ENCODE results near the gene WFS1. TPM values are rescaled to one million over a fixed set of nuclear protein-coding genes. Genes with fewer than 3 reads are reported as not detected.

WFS1 gene
- total RNA-seq, 2 donors from 2014 or later, result 1.1 to 2.6 TPM

GRCh38 chr4:6275898-6276806 lies 6.5 kb downstream of the WFS1 start:
- Mint-ChIP-seq H3K27ac (no peak overlapping the region), H3K9me3 (no peaks in the 10 kb centered on the region)
- no peak for ATAC-seq (replicated peaks)

GRCh38 chr4:6277139-6277802 lies 7.6 kb downstream of the WFS1 start:
- no peaks in the 10 kb centered on the region for H3K36me3 Mint-ChIP-seq (ENCODE audit: low read depth)
- ATAC-seq (replicated peaks), result no peak
- no peaks in the 10 kb centered on the region for H3K27me3 Mint-ChIP-seq
- H3K9me3 Mint-ChIP-seq, result no peaks in the 10 kb centered on the region
- H3K27ac Mint-ChIP-seq, result no peak overlapping the region
- no peak overlapping the region for H3K4me3 Mint-ChIP-seq
- peaks cover 5% of the 10 kb centered on the region for H3K4me1 Mint-ChIP-seq

More at GRCh38 chr4:6275898-6276806, 6.5 kb downstream of the WFS1 start:
- peaks cover 5% of the 10 kb centered on the region for H3K4me1 Mint-ChIP-seq
- H3K36me3 Mint-ChIP-seq (ENCODE audit: low read depth), result no peaks in the 10 kb centered on the region
- no peak overlapping the region for H3K4me3 Mint-ChIP-seq
- H3K27me3 Mint-ChIP-seq, result no peaks in the 10 kb centered on the region

GRCh38 chr4:6277935-6278800 lies 8.5 kb downstream of the WFS1 start:
- no peaks in the 10 kb centered on the region for H3K27me3 Mint-ChIP-seq
- peak overlapping the region; percentile 38 for H3K27ac Mint-ChIP-seq
- H3K4me1 Mint-ChIP-seq, result peaks cover 5% of the 10 kb centered on the region
- no peaks in the 10 kb centered on the region for H3K36me3 Mint-ChIP-seq (ENCODE audit: low read depth)
- no peak for ATAC-seq (replicated peaks)
- no peaks in the 10 kb centered on the region for H3K9me3 Mint-ChIP-seq
- H3K4me3 Mint-ChIP-seq, result peak overlapping the region; percentile 38

- Mint-ChIP-seq H3K27me3 (no peaks in the 10 kb centered on the region), H3K27ac (peak overlapping the region; percentile 38), H3K4me3 (peak overlapping the region; percentile 38), H3K36me3 (ENCODE audit: low read depth) (no peaks in the 10 kb centered on the region), H3K4me1 (peaks cover 5% of the 10 kb centered on the region), H3K9me3 (no peaks in the 10 kb centered on the region)
- ATAC-seq (replicated peaks), result peak; percentile 87
Measured at GRCh38 chr4:6278801-6279197, 9.1 kb downstream of the WFS1 start.

GRCh38 chr4:6279582-6280289 lies 10.1 kb downstream of the WFS1 start:
- Mint-ChIP-seq H3K9me3 (no peaks in the 10 kb centered on the region), H3K27ac (no peak overlapping the region), H3K4me3 (no peak overlapping the region), H3K27me3 (no peaks in the 10 kb centered on the region), H3K4me1 (peaks cover 5% of the 10 kb centered on the region), H3K36me3 (ENCODE audit: low read depth) (no peaks in the 10 kb centered on the region)
- ATAC-seq (replicated peaks), result no peak

- Mint-ChIP-seq H3K4me1 (peaks cover 5% of the 10 kb centered on the region), H3K27ac (no peak overlapping the region), H3K36me3 (ENCODE audit: low read depth) (no peaks in the 10 kb centered on the region), H3K4me3 (no peak overlapping the region), H3K9me3 (no peaks in the 10 kb centered on the region), H3K27me3 (no peaks in the 10 kb centered on the region)
- no peak for ATAC-seq (replicated peaks)
Measured at GRCh38 chr4:6280365-6280996, 10.8 kb downstream of the WFS1 start.

GRCh38 chr4:6281436-6282313 lies 12.0 kb downstream of the WFS1 start:
- ATAC-seq (replicated peaks), result no peak
- H3K27ac Mint-ChIP-seq, result no peak overlapping the region
- no peaks in the 10 kb centered on the region for H3K27me3 Mint-ChIP-seq
- H3K4me3 Mint-ChIP-seq, result no peak overlapping the region
- H3K4me1 Mint-ChIP-seq, result peaks cover 5% of the 10 kb centered on the region
- no peaks in the 10 kb centered on the region for H3K36me3 Mint-ChIP-seq (ENCODE audit: low read depth)
- H3K9me3 Mint-ChIP-seq, result no peaks in the 10 kb centered on the region

GRCh38 chr4:6282314-6282771 lies 12.7 kb downstream of the WFS1 start:
- Mint-ChIP-seq H3K4me1 (peaks cover 5% of the 10 kb centered on the region), H3K27me3 (no peaks in the 10 kb centered on the region), H3K27ac (no peak overlapping the region), H3K9me3 (no peaks in the 10 kb centered on the region), H3K4me3 (no peak overlapping the region), H3K36me3 (ENCODE audit: low read depth) (no peaks in the 10 kb centered on the region)
- ATAC-seq (replicated peaks), result no peak

- Mint-ChIP-seq H3K27ac (no peak overlapping the region), H3K4me1 (peaks cover 5% of the 10 kb centered on the region), H3K4me3 (no peak overlapping the region), H3K9me3 (no peaks in the 10 kb centered on the region), H3K36me3 (ENCODE audit: low read depth) (no peaks in the 10 kb centered on the region), H3K27me3 (no peaks in the 10 kb centered on the region)
- ATAC-seq (replicated peaks), result no peak
Measured at GRCh38 chr4:6283282-6283681, 13.6 kb downstream of the WFS1 start.

GRCh38 chr4:6287017-6287788 lies 17.6 kb downstream of the WFS1 start:
- no peaks in the 10 kb centered on the region for H3K4me1 Mint-ChIP-seq
- no peaks in the 10 kb centered on the region for H3K9me3 Mint-ChIP-seq
- no peaks in the 10 kb centered on the region for H3K36me3 Mint-ChIP-seq (ENCODE audit: low read depth)
- ATAC-seq (replicated peaks), result no peak
- no peak overlapping the region for H3K4me3 Mint-ChIP-seq
- H3K27ac Mint-ChIP-seq, result no peak overlapping the region
- H3K27me3 Mint-ChIP-seq, result no peaks in the 10 kb centered on the region

GRCh38 chr4:6288342-6288741 lies 18.7 kb downstream of the WFS1 start:
- no peak for ATAC-seq (replicated peaks)
- no peak overlapping the region for H3K4me3 Mint-ChIP-seq
- H3K36me3 Mint-ChIP-seq (ENCODE audit: low read depth), result no peaks in the 10 kb centered on the region

GRCh38 chr4:6288871-6289270 lies 19.2 kb downstream of the WFS1 start:
- ATAC-seq (replicated peaks), result no peak
- Mint-ChIP-seq H3K4me3 (no peak overlapping the region), H3K4me1 (no peaks in the 10 kb centered on the region), H3K27me3 (no peaks in the 10 kb centered on the region), H3K27ac (no peak overlapping the region), H3K36me3 (ENCODE audit: low read depth) (no peaks in the 10 kb centered on the region), H3K9me3 (no peaks in the 10 kb centered on the region)

More at GRCh38 chr4:6288342-6288741, 18.7 kb downstream of the WFS1 start:
- H3K9me3 Mint-ChIP-seq, result no peaks in the 10 kb centered on the region
- no peaks in the 10 kb centered on the region for H3K4me1 Mint-ChIP-seq
- H3K27me3 Mint-ChIP-seq, result no peaks in the 10 kb centered on the region
- H3K27ac Mint-ChIP-seq, result no peak overlapping the region
